ENCODE data around the gene MARCHF2.
A peak's percentile ranks its signal among the peaks of the same experiment; 100 is the strongest.

DNA sequence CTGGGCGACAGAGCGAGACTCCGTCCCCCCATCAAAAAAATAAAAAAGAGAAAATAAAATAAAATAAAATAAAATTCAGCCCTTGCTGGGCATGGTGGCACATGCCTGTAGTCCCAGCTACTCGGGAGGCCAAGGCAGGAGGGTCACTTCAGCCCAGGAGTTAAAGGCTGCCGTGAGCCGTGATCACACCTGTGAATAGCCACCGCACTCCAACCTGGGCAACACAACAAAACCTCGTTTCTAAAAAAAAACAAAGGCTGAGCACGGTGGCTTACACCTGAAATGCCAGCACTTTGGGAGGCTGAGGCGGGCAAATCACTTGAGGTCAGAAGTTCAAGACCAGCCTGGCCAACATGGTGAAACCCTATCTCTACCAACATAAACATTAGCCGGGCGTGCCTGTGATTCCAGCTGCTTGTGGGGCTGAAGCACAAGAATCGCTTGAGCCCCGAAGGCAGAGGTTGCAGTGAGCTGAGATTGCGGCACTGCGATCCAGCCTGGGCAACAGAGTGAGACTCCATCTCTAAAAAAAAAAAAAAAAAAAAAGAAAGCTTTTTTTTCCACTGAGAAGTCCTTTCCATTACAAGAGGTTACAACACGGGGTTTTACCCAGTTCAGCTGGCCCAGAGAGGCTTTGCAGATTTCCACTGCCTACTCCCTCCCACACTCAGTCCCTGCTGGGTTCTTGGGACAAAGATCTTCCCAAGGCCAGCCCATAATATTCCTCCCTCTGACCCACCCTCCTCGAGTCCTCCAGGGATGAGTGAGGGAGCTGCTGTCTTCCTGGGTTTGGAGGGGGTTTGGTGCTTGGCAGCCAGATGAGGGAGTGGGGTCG is 42.7 kb upstream of the MARCHF2 start:
- no peak for TF ChIP-seq POLR2A (IDR thresholded peaks at IDR 0.05)
- TF ChIP-seq CTCF (IDR thresholded peaks at IDR 0.05): no peak
- peak in 1 of 2 donors; percentile 6 for TF ChIP-seq POLR2AphosphoS5 (IDR thresholded peaks at IDR 0.05)
- TF ChIP-seq EP300 (IDR thresholded peaks at IDR 0.05): no peak
